ENCODE data around the gene GCC1. TPM values are rescaled to one million over a fixed set of nuclear protein-coding genes. Genes with fewer than 3 reads are reported as not detected.

GCC1 gene
- total RNA-seq, 2 donors from 2014 or later = 14.8 to 15.3 TPM

DNA sequence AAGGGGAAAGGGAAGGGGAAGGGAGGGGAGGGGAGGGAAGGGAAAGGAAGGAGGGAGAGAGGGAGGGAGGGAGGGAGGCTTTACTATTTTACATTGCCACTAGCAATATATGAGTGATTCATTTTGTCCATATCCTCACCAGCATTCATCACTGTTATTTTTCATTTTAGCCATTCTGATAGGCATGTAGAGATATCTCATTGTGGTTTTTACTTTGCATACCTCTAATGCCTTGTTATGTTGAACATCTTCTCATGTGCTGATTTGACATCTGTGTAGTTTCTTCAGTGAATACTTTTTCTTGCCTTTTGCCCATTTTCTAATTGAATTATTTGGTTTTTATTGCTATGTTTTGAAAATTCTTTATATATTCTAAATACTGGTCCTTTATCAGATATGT, 52.7 kb downstream of the GCC1 start:
- no peaks in the 10 kb centered on the region for H3K36me3 Mint-ChIP-seq (ENCODE audit: low read depth)
- H3K4me3 Mint-ChIP-seq = no peak overlapping the region
- peaks cover 11% of the 10 kb centered on the region for H3K27me3 ChIP-seq (ENCODE audit: control insufficient read depth, insufficient read depth, low read length, poor library complexity, severe bottlenecking)
- H3K4me1 ChIP-seq (ENCODE audit: control insufficient read depth, insufficient read depth, low read length) = no peaks in the 10 kb centered on the region
- peaks cover 16% of the 10 kb centered on the region for H3K9me3 ChIP-seq (ENCODE audit: control insufficient read depth, low read length)
- peaks cover 17% of the 10 kb centered on the region for H3K9me3 Mint-ChIP-seq
- no peak overlapping the region for H3K27ac Mint-ChIP-seq
- DNase-seq = no peak
- no peaks in the 10 kb centered on the region for H3K36me3 ChIP-seq (ENCODE audit: control insufficient read depth, insufficient read depth, low read length)
- TF ChIP-seq, protein P1, sequence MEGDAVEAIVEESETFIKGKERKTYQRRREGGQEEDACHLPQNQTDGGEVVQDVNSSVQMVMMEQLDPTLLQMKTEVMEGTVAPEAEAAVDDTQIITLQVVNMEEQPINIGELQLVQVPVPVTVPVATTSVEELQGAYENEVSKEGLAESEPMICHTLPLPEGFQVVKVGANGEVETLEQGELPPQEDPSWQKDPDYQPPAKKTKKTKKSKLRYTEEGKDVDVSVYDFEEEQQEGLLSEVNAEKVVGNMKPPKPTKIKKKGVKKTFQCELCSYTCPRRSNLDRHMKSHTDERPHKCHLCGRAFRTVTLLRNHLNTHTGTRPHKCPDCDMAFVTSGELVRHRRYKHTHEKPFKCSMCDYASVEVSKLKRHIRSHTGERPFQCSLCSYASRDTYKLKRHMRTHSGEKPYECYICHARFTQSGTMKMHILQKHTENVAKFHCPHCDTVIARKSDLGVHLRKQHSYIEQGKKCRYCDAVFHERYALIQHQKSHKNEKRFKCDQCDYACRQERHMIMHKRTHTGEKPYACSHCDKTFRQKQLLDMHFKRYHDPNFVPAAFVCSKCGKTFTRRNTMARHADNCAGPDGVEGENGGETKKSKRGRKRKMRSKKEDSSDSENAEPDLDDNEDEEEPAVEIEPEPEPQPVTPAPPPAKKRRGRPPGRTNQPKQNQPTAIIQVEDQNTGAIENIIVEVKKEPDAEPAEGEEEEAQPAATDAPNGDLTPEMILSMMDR (conservative IDR thresholded peaks at IDR 0.05) = no peak
- no peak overlapping the region for H3K27ac ChIP-seq (ENCODE audit: low read depth, low read length)
- peaks cover 89% of the 10 kb centered on the region for H3K27me3 Mint-ChIP-seq (ENCODE audit: insufficient read depth)
- H3K4me1 Mint-ChIP-seq = peaks cover 31% of the 10 kb centered on the region
- no peak overlapping the region for H3K4me3 ChIP-seq (ENCODE audit: low read length)
- H3K9ac ChIP-seq (ENCODE audit: extremely low read depth, low read length, poor library complexity, severe bottlenecking) = no peak overlapping the region

DNA sequence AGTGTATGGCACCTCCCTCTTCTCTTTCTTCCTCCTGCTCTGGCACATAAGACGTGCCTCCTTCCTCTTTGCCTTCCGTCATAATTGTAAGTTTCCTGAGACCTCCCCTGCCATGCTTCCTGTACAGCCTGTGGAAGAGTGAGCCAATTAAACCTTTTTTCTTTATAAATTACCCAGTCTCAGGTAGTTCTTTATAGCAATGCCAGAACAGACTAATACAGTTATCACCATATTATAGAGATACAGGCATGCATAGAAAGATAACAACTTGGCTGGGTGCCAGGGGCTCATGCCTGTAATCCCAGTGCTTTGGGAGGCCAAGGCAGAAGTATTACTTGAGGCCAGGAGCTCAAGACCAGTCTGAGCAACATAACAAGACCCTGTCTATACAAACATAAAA, 53.2 kb downstream of the GCC1 start:
- no peaks in the 10 kb centered on the region for H3K4me1 ChIP-seq (ENCODE audit: control insufficient read depth, insufficient read depth, low read length)
- no peaks in the 10 kb centered on the region for H3K36me3 ChIP-seq (ENCODE audit: control insufficient read depth, insufficient read depth, low read length)
- Mint-ChIP-seq H3K4me1 (peaks cover 25% of the 10 kb centered on the region), H3K36me3 (ENCODE audit: low read depth) (no peaks in the 10 kb centered on the region), H3K27ac (no peak overlapping the region), H3K9me3 (peaks cover 17% of the 10 kb centered on the region), H3K27me3 (ENCODE audit: insufficient read depth) (peaks cover 88% of the 10 kb centered on the region), H3K4me3 (no peak overlapping the region)
- H3K4me3 ChIP-seq (ENCODE audit: low read length) = no peak overlapping the region
- no peak overlapping the region for H3K27ac ChIP-seq (ENCODE audit: low read depth, low read length)
- WGBS, 2 experiments (ENCODE audit: insufficient coverage in 1 of 2, insufficient read length in 1 of 2) = 88% methylated on average over 2 of the region's 2 CpGs; no CpG with 5 or more reads in 1 of the 2 experiments
- DNase-seq = no peak
- H3K27me3 ChIP-seq (ENCODE audit: control insufficient read depth, insufficient read depth, low read length, poor library complexity, severe bottlenecking) = peaks cover 5% of the 10 kb centered on the region
- peaks cover 16% of the 10 kb centered on the region for H3K9me3 ChIP-seq (ENCODE audit: control insufficient read depth, low read length)
- H3K9ac ChIP-seq (ENCODE audit: extremely low read depth, low read length, poor library complexity, severe bottlenecking) = no peak overlapping the region
- TF ChIP-seq, protein P1 (conservative IDR thresholded peaks at IDR 0.05) = no peak

Other genes with a start within 250 kb of the GCC1 start
- 10 to 100 TPM; 13.8 to 16.8 TPM for gene ZNF800, start 192.9 kb downstream of the GCC1 start, total RNA-seq
- gene ARF5, start 2.8 kb upstream of the GCC1 start, total RNA-seq = 100 to 1,000 TPM; 234 to 277 TPM
- gene FSCN3, start 8.1 kb upstream of the GCC1 start, total RNA-seq = 1 to 10 TPM; 1.9 to 2.2 TPM
- under 1 TPM in 1 of 2 donors, not detected in 1; 0.24 TPM for gene PAX4, start 32.5 kb upstream of the GCC1 start, total RNA-seq
- gene SND1, start 66.6 kb upstream of the GCC1 start, total RNA-seq = 100 to 1,000 TPM; 240 to 267 TPM

Data from endodermal cell (in vitro differentiated cells).